ENCODE results near the gene ANTXR1. TPM values are rescaled to one million over a fixed set of nuclear protein-coding genes. Genes with fewer than 3 reads are reported as not detected.
A peak's percentile ranks its signal among the peaks of the same experiment; 100 is the strongest.

Gene ANTXR1
- total RNA-seq, 1 experiment from 2014 or later = 37.3 TPM

DNA sequence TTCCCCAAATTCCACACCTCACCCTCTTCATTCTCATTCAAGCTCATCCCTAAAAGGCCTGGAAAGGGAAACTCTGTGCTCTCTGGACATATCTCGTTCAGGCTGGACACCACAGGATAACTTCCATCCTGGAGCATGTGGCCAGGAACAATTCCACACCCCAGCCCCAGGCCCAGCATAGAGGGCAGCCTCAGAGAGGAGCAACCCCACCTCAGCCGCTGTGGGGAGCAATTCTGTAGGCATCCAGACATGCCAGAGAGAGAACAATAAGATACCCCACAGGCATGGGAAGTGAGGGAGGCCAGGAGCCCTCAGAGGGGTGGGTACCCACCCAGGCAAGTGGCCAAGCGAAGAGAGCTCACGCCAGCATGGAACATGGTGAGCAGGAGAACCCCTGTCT lies 230.7 kb downstream of the ANTXR1 start:
- Histone ChIP-seq H2AK5ac (ENCODE audit: insufficient read length, low read length) (no peak overlapping the region), H2AFZ (ENCODE audit: low read length) (no peak overlapping the region), H4K91ac (ENCODE audit: insufficient read length, low read depth, low read length) (no peak overlapping the region), H3T11ph (ENCODE audit: low read length) (no peak overlapping the region), H2BK5ac (ENCODE audit: insufficient read length, low read length) (no peak overlapping the region), H3K4me2 (ENCODE audit: insufficient read depth, insufficient read length, low read length) (no peak overlapping the region), H3K27me3 (ENCODE audit: insufficient read depth, low read length) (no peaks in the 10 kb centered on the region), H3K4ac (ENCODE audit: low read depth, low read length) (no peak overlapping the region), H3K9ac (ENCODE audit: extremely low read depth, insufficient read length, low read length) (no peak overlapping the region), H3K23me2 (ENCODE audit: insufficient read length, low read depth, low read length, poor library complexity, severe bottlenecking) (no peaks in the 10 kb centered on the region), H4K8ac (replicated peaks; ENCODE audit: insufficient read length, low read depth, low read length) (no peak overlapping the region), H3K79me2 (ENCODE audit: insufficient read depth, low read length) (no peaks in the 10 kb centered on the region), H3K56ac (ENCODE audit: insufficient read length, low read depth, low read length) (no peak overlapping the region), H2BK15ac (ENCODE audit: low read depth, low read length) (no peak overlapping the region), H3K79me1 (ENCODE audit: insufficient read depth, low read depth, low read length, poor library complexity, severe bottlenecking) (no peaks in the 10 kb centered on the region), H2BK120ac (ENCODE audit: low read depth, low read length, poor library complexity, severe bottlenecking) (no peak overlapping the region), H3K4me1 (ENCODE audit: insufficient read depth, low read length) (no peaks in the 10 kb centered on the region), H4K5ac (ENCODE audit: insufficient read length, low read depth, low read length) (no peak overlapping the region), H3K23ac (ENCODE audit: insufficient read length, low read depth, low read length) (no peak overlapping the region), H3K27ac (ENCODE audit: insufficient read length, low read depth, low read length) (no peak overlapping the region), H2BK20ac (ENCODE audit: low read depth, low read length, poor library complexity, severe bottlenecking) (no peak overlapping the region), H4K20me1 (ENCODE audit: control insufficient read depth, insufficient read depth, insufficient read length) (no peaks in the 10 kb centered on the region), H3K9me3 (ENCODE audit: control insufficient read depth, low read depth, low read length) (no peaks in the 10 kb centered on the region), H2BK12ac (ENCODE audit: insufficient read length, low read depth, low read length) (no peak overlapping the region), H3K14ac (ENCODE audit: insufficient read depth, low read length) (no peak overlapping the region), H3K18ac (ENCODE audit: insufficient read length, low read depth, low read length) (no peak overlapping the region)
- no peaks in the 10 kb centered on the region for H3K27me3 Mint-ChIP-seq (ENCODE audit: low read depth)
- peaks cover 10 to 14% (median 10%) of the 10 kb centered on the region in 3 experiments for H3K36me3 Mint-ChIP-seq (ENCODE audit: insufficient read depth in 1 of 3, low read depth in 3 of 3)
- WGBS (ENCODE audit: extremely low coverage, insufficient read length, low lambda C conversion rate) = no CpG with 5 or more reads among the region's 4 CpGs
- peaks cover 11 to 14% of the 10 kb centered on the region in 2 experiments for H3K4me1 Mint-ChIP-seq
- TF ChIP-seq, protein P1, sequence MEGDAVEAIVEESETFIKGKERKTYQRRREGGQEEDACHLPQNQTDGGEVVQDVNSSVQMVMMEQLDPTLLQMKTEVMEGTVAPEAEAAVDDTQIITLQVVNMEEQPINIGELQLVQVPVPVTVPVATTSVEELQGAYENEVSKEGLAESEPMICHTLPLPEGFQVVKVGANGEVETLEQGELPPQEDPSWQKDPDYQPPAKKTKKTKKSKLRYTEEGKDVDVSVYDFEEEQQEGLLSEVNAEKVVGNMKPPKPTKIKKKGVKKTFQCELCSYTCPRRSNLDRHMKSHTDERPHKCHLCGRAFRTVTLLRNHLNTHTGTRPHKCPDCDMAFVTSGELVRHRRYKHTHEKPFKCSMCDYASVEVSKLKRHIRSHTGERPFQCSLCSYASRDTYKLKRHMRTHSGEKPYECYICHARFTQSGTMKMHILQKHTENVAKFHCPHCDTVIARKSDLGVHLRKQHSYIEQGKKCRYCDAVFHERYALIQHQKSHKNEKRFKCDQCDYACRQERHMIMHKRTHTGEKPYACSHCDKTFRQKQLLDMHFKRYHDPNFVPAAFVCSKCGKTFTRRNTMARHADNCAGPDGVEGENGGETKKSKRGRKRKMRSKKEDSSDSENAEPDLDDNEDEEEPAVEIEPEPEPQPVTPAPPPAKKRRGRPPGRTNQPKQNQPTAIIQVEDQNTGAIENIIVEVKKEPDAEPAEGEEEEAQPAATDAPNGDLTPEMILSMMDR (conservative IDR thresholded peaks at IDR 0.05) = no peak
- no peak overlapping the region for H3K4me3 Mint-ChIP-seq
- no peaks in the 10 kb centered on the region; a peak in 1 of 5 replicates for H3K9me3 Mint-ChIP-seq
- DNase-seq = no peak
- H3K27ac Mint-ChIP-seq = peak overlapping the region in 1 of 3 experiments; percentile 55; a peak in 3 of 7 replicates
